MM.1S (cell line): ENCODE results near the gene PIEZO2.

ENCODE experiments used
- EZH2 ChIP-seq: fragments of 300-600 bp; sonication (generic); optimal IDR thresholded peaks from 2 replicates; pipeline ENCODE3; 2017; ENCODE audit warnings: low read depth, mild to moderate bottlenecking, antibody characterized with exemption, low read length, mixed read lengths
- EZH2phosphoT487 ChIP-seq: fragments of 300-600 bp; sonication (generic); IDR thresholded peaks from 2 replicates; pipeline ENCODE4 v1.6.1; 2018; ENCODE audit warnings: antibody characterized with exemption, low read length
- TF ChIP-seq, protein P1 (sequence below): fragments of 300-600 bp; sonication (generic); IDR thresholded peaks from 2 replicates; pipeline ENCODE4 v1.5.1; 2016; ENCODE audit warnings: antibody characterized with exemption, low read length, mixed read lengths

DNA sequence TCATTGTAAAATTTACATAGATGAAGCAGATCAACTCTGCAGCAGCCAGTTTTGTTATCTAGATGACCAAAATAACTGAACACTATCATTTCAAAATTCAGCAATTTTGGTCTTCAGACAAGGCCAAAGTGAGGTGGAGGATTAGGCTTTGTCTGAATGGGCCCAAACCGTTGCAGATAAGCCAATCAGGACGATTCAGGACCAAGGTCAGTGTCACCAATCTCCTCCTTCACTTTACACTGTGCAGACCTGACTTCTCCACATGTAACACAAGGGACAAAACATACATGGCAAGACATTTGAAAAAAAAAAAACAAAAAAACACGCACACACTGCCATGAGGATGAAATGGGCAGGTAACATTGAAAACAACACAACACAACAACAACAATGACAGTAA is 412.4 kb downstream of the PIEZO2 start:
- TF ChIP-seq, protein P1, sequence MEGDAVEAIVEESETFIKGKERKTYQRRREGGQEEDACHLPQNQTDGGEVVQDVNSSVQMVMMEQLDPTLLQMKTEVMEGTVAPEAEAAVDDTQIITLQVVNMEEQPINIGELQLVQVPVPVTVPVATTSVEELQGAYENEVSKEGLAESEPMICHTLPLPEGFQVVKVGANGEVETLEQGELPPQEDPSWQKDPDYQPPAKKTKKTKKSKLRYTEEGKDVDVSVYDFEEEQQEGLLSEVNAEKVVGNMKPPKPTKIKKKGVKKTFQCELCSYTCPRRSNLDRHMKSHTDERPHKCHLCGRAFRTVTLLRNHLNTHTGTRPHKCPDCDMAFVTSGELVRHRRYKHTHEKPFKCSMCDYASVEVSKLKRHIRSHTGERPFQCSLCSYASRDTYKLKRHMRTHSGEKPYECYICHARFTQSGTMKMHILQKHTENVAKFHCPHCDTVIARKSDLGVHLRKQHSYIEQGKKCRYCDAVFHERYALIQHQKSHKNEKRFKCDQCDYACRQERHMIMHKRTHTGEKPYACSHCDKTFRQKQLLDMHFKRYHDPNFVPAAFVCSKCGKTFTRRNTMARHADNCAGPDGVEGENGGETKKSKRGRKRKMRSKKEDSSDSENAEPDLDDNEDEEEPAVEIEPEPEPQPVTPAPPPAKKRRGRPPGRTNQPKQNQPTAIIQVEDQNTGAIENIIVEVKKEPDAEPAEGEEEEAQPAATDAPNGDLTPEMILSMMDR, result no peak
- no peak for TF ChIP-seq EZH2
- TF ChIP-seq EZH2phosphoT487, result no peak
